GM19372 (cell line): ENCODE data around the gene OTUD4.
A peak's percentile ranks its signal among the peaks of the same experiment; 100 is the strongest.
"Not testable (repeated sequence)": the region's sequence is repeated elsewhere in the genome, so short reads cannot be mapped to it uniquely, and the experiment has no call there.

Source experiments
- ATAC-seq: cut with Tn5 transposase; IDR thresholded peaks from one replicate; pipeline ENCODE4 v1.9.1; 2021; ENCODE audit warnings: mild to moderate bottlenecking, low read depth, moderate library complexity; ENCODE audit not compliant: unreplicated experiment

The OTUD4 gene, protein sequence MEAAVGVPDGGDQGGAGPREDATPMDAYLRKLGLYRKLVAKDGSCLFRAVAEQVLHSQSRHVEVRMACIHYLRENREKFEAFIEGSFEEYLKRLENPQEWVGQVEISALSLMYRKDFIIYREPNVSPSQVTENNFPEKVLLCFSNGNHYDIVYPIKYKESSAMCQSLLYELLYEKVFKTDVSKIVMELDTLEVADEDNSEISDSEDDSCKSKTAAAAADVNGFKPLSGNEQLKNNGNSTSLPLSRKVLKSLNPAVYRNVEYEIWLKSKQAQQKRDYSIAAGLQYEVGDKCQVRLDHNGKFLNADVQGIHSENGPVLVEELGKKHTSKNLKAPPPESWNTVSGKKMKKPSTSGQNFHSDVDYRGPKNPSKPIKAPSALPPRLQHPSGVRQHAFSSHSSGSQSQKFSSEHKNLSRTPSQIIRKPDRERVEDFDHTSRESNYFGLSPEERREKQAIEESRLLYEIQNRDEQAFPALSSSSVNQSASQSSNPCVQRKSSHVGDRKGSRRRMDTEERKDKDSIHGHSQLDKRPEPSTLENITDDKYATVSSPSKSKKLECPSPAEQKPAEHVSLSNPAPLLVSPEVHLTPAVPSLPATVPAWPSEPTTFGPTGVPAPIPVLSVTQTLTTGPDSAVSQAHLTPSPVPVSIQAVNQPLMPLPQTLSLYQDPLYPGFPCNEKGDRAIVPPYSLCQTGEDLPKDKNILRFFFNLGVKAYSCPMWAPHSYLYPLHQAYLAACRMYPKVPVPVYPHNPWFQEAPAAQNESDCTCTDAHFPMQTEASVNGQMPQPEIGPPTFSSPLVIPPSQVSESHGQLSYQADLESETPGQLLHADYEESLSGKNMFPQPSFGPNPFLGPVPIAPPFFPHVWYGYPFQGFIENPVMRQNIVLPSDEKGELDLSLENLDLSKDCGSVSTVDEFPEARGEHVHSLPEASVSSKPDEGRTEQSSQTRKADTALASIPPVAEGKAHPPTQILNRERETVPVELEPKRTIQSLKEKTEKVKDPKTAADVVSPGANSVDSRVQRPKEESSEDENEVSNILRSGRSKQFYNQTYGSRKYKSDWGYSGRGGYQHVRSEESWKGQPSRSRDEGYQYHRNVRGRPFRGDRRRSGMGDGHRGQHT

DNA sequence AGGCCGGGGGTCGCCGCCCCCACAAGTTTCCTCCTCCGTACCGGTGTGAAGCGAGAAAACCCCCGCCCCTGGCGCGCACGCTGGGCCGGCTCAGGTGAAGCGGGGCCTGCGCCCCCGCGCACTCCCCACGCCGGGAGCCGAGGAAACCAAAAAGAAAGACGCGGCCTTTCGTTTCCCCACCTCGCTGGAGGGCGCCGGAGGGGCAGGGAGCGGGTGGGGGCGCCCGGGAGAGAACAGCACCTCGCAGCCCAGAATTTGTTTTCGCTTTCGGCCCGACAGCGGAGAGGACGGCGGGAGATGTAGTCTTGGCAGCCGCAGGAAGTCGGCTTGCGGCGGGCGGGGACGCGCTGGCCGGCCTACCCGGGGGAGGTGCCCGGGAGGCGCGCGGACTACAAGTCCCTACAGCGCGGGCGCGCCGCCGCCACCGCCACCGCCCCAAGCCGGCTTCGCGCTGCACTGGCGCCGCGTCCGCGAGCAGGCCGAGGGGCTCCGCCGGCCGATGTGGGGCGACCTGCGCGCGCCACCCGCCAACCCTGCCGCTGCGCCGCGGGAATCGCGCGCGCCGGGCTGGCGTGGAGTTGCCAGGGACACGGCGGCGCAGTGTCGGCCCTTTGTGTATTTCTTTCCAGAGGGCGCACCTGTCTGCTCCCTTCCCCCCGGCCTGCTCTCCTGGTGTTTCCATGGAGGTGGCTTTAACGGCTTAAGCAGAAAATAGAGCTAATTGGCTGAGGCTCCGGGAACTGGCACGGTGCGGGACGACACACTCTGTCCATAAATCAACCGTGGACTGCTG is at the start of gene OTUD4:
Gene OTUD4 (minus strand): TSS at position 292 of the 793 bp plus-strand sequence. CDS start 616 bp downstream, outside the sequence.
- ATAC-seq: peak; percentile 76

- not testable (repeated sequence) for ATAC-seq
Observed at GRCh38 chr4:145223228-145223627, 42.8 kb upstream of the OTUD4 start.

DNA sequence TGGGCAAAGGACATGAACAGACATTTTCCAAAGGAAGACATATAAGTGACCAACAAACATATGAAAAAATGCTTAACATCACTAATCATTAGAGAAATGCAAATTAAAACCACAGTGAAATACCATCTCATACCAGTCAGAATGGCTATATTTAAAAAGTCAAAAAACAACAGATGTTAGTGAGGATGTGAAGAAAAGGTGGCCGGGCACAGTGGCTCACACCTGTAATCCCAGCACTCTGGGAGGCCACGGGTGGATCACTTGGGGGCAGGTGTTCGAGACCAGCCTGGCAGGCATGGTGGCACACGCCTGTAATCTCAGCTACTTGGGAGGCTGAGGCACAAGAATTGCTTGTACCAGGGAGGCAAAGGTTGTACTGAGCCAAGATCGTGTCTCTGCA is 41.1 kb upstream of the OTUD4 start:
- not testable (repeated sequence) for ATAC-seq

DNA sequence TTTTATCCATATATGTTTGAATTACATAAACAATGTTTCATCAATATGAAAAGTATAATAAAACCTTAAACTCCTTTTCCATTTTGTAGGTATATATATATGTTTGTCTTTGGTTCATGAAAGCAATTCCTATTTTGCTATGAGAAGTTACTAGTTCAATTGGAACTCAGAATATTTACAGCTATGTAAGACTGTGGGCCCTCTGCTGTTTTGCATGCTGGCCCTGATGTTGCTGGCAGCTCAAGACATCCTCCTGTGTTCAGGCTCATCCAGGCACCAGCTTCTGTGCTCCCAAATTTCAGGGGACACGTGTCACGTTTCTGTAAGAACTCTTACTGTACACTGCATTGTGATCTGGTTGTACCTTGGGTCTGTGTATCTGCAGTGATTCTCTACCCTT is 38.7 kb upstream of the OTUD4 start:
- ATAC-seq: no peak

- ATAC-seq: peak; percentile 86
Observed at GRCh38 chr4:145218251-145218650, 37.9 kb upstream of the OTUD4 start.

- ATAC-seq: no peak
Observed at GRCh38 chr4:145217349-145217748, 37.0 kb upstream of the OTUD4 start.

DNA sequence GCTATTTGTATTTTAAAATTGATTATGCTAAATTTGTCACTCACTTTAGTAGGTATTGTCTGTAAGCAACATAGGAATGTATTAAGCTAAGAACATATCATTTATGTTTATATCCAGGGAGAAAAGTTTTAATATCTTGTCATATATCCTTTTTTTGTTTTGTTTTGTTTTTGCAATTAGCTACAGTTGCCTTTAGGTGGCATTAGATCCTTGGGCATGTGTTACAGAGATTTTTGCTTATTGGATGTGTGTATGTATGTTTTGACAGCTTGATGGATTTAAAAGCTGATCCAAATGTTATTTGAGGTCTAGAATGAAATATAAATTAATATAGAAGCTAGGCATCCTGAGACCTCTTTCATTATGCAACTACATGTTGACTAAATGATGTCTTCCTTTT is 36.1 kb upstream of the OTUD4 start:
- no peak for ATAC-seq

DNA sequence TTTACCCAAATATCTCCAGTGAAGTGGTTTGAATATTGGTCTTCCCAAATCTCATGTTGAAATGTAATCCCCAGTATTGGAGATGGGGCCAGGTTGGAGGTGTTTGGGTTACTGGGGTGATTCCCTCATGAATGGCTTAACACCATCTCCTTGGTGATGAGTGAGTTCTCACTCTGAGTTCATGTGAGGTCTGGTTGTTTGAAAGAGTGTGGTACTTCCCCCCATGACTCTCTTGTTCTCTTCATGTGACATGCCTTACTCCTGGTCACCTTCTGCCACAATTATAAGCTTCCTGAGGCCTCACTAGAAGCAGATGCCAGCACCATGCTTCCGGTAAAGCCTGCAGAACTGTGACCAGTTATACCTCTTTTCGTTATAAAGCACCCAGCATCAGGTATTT is 32.9 kb upstream of the OTUD4 start:
- ATAC-seq: no peak

GRCh38 chr4:145207934-145208333 is 27.5 kb upstream of the OTUD4 start:
- no peak for ATAC-seq

DNA sequence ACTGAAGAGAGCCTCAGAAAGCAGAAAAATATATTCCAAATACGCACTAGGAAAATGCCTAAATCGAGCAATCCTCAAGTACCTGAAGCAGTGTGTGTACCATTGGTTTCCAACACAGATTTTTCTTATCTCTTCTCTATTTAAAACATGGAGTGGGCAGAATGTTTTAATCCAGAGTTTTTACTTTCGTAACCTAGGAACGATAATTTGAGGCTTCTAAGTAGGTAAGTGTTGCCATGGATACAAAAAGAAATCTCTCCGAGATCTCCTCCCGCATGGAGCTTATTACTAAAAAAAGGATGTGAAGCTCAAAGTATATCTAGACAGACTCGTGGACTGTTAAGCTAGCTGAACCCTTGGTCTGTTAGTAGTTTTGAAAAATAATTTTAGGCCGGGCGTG is 23.0 kb upstream of the OTUD4 start:
- ATAC-seq: no peak

GRCh38 chr4:145200366-145200765 is 20.0 kb upstream of the OTUD4 start:
- no peak for ATAC-seq

DNA sequence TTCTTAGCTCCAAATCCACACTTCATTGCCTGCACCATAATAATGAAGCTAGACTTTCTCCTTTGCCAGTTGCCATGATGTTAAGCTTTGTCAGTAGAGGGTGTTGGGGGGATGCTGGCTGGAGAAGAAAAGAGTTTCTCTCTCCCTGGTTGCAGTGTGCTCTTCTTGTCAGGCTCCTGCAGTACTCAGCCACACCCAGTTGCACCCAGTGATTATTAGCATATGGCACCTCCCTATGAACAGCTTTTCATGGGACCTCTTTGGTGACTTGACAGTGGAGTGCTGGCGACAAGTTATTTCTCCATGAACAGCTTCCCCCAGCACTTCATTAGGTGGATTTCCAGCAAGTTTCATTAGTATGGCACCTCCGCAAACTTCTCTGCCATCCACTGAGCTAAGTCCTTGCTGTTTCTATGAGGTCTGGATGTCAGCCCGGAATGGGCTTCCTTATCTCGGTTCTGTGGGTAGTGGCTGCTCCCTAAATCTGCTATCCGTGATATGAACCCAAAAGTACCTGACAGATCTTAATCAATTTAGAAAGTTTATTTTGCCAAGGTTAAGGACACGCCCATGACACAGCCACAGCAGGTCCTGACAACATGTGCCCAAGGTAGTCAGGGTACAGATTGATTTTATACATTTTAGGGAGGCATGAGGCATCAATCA is 18.8 kb upstream of the OTUD4 start:
- ATAC-seq: no peak

DNA sequence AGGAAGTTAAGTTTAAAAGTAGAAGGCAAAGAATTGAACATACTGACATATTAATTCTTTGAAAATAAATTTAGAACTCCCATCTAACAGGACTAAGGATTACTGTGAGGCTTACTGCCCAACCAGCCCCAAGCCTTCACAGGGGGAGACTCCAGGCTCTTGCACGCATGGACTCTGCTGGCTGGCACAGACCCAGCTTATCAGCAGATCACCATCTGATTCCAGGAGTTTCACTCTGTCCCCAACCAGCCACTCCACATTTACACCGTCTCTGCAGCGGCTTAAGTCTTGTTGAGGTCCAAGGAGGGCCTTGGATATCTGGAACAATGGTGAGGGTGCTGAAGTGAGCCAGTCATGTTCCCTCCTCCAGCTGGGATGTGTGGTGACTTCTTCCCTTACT is 16.4 kb upstream of the OTUD4 start:
- ATAC-seq: no peak

GRCh38 chr4:145195167-145195952 is 15.0 kb upstream of the OTUD4 start:
- peak; percentile 92 for ATAC-seq

DNA sequence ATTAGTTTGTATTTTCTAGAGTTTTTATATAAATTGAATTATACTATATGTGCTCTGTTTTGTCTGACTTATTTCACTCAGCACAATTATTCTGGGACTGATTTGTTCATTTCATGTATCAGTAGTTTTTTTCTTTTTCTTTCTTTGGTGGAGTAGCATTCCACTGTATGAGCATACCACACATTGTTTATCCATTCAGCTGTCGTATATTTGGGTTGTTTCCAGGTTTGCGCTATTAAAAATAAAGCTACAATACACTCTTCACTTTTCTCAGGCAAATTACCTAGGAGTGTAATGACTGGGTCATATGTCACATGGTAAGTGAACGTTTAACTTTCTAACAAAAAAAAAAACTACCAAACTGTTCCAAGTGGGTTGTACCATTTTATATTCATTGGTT is 9.6 kb upstream of the OTUD4 start:
- ATAC-seq: no peak

DNA sequence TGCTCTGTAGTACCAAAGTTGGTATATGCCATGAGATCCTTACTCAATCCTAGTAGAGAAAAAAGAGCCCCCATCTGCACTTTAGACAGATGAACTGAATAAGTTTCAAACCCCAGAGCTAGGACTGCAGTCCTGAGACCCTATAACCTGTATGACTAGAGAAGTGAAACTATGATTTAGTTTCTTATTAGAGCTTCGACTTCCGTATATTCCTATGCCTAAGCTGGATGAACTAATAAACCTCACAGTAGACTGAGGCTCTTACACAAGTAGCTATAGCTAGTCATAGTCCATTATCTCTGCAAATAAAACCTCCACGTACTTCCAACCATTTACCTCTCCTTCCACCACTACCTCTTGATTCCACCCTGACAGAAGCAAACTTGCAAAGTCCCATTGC is 6.3 kb upstream of the OTUD4 start:
- peak; percentile 91 for ATAC-seq

DNA sequence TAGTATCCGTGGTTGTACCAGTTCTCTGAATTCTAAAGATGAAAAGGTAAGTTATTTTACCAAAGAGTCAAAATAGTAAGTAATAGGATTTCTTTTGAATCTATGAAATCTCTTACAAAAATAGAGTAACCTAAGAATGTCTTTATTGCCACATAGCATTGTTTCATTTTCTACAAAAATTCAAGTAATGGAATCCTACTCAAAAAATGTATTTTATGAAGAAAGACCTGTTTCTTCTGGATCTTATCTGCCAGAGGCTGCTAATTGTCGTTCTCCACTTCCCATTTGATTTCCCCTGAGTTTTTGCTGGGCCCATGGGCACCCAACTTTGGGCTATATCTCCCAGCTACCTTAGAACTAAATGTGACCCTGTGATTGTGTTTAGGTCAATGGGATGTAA is 3.2 kb upstream of the OTUD4 start:
- ATAC-seq: no peak

- no peak for ATAC-seq
Observed at GRCh38 chr4:145183023-145183422, 2.6 kb upstream of the OTUD4 start.

- ATAC-seq: no peak
Observed at GRCh38 chr4:145182222-145182621, 1.8 kb upstream of the OTUD4 start.
